AML-193 (cell line): Measurements from ENCODE around the gene PRAME.
A peak's percentile ranks its signal among the peaks of the same experiment; 100 is the strongest.

ENCODE experiments used
- DNase-seq, 2 experiments: peaks; one replicate each; lab custom pipeline; 2025; lab: John Stamatoyannopoulos, UW

PRAME gene

GRCh38 chr22:22579869-22580604 is 21.0 kb upstream of the PRAME start:
- no peak for DNase-seq

- DNase-seq, result no peak
These were observed 19.8 kb upstream of the PRAME start for GRCh38 chr22:22578702-22579424.

- no peak for DNase-seq
These were observed 17.9 kb upstream of the PRAME start for GRCh38 chr22:22576989-22577427.

GRCh38 chr22:22576244-22576988 is 17.4 kb upstream of the PRAME start:
- peak in 1 of 2 experiments; percentile 27 for DNase-seq

GRCh38 chr22:22574361-22574760 is 15.3 kb upstream of the PRAME start:
- DNase-seq, result no peak

GRCh38 chr22:22573047-22573889 is 14.2 kb upstream of the PRAME start:
- no peak for DNase-seq

GRCh38 chr22:22571862-22572261 is 12.8 kb upstream of the PRAME start:
- no peak for DNase-seq

- DNase-seq, result no peak
These were observed 12.4 kb upstream of the PRAME start for GRCh38 chr22:22571429-22571828.

- no peak for DNase-seq
These were observed 10.2 kb upstream of the PRAME start for GRCh38 chr22:22569218-22569617.

- DNase-seq, result no peak
These were observed 6.9 kb upstream of the PRAME start for GRCh38 chr22:22565981-22566380.

GRCh38 chr22:22558071-22558971 is 744 bp downstream of the PRAME start:
- DNase-seq, result no peak

GRCh38 chr22:22556995-22557925 is 1.8 kb downstream of the PRAME start:
- no peak for DNase-seq

GRCh38 chr22:22556578-22556977 is 2.5 kb downstream of the PRAME start:
- no peak for DNase-seq

- no peak for DNase-seq
These were observed 3.5 kb downstream of the PRAME start for GRCh38 chr22:22555596-22555995.

- DNase-seq, result no peak
These were observed 4.3 kb downstream of the PRAME start for GRCh38 chr22:22554587-22555284.

- no peak for DNase-seq
These were observed 5.1 kb downstream of the PRAME start for GRCh38 chr22:22553735-22554586.

- DNase-seq, result no peak
These were observed 5.9 kb downstream of the PRAME start for GRCh38 chr22:22553141-22553540.

GRCh38 chr22:22552630-22553029 is 6.4 kb downstream of the PRAME start:
- DNase-seq, result peak; percentile 1 to 8
